IMR-90 (cell line): ENCODE results near the gene GGT6. TPM values are rescaled to one million over a fixed set of nuclear protein-coding genes. Genes with fewer than 3 reads are reported as not detected.

Experiments used
- ATAC-seq: fragments of 200-7000 bp; cut with Tn5 transposase; 2 replicates; pipeline ENCODE4 v1.9.1; 2020; ENCODE audit warnings: low read depth, mild to moderate bottlenecking, moderate library complexity
- BruUV-seq: library from RNA; stranded (reverse); fragments of 400-500 nt; replicated peaks from 2 replicates; lab custom pipeline; 2021; lab: Mats Ljungman, UMichigan
- CTCF ChIA-PET: fragments of 300-600 bp; formaldehyde crosslinking; extraction: SDS; loops from one replicate; lab custom pipeline; 2021; ENCODE audit warnings: antibody characterized with exemption; lab: Yijun Ruan, JAX
- POLR2A ChIA-PET: fragments of 300-600 bp; sonication (Branson Sonifier 250); formaldehyde crosslinking; loops from one replicate; lab custom pipeline; 2022; ENCODE audit warnings: antibody characterized with exemption; ENCODE audit not compliant: unreplicated experiment; lab: Charles Lee
- DNase-seq: peaks from one replicate; pipeline ENCODE4 v3.0.0; 2013
- H2AFZ ChIP-seq: replicated peaks from 2 replicates; pipeline ENCODE3; 2013; ENCODE audit warnings: low read length, mild to moderate bottlenecking; ENCODE audit not compliant: poor library complexity
- H2AK5ac ChIP-seq: 2 replicates; pipeline ENCODE4 v1.6.1; 2013; ENCODE audit warnings: low read depth, low read length, inconsistent platforms
- H2AK9ac ChIP-seq: replicated peaks from 2 replicates; pipeline ENCODE3; 2013; ENCODE audit warnings: mild to moderate bottlenecking, low read depth, low read length, moderate library complexity; ENCODE audit not compliant: poor library complexity
- H2BK120ac ChIP-seq: 2 replicates; pipeline ENCODE4 v1.6.1; 2013; ENCODE audit warnings: low read depth, low read length, inconsistent platforms
- H2BK15ac ChIP-seq: 3 replicates; pipeline ENCODE4 v1.6.1; 2013; ENCODE audit warnings: low read depth, low read length, inconsistent platforms
- H2BK20ac ChIP-seq: 2 replicates; pipeline ENCODE4 v1.6.1; 2013; ENCODE audit warnings: low read depth, mild to moderate bottlenecking, inconsistent platforms, low read length, moderate library complexity
- H2BK5ac ChIP-seq: 2 replicates; pipeline ENCODE4 v1.6.1; 2013; ENCODE audit warnings: mild to moderate bottlenecking, low read depth, low read length, inconsistent platforms; ENCODE audit not compliant: poor library complexity, severe bottlenecking
- H3K14ac ChIP-seq: replicated peaks from 2 replicates; pipeline ENCODE4 v1.6.1; 2013; ENCODE audit warnings: low read depth, low read length, inconsistent platforms
- H3K18ac ChIP-seq: 2 replicates; pipeline ENCODE4 v1.6.1; 2013; ENCODE audit warnings: low read depth, low read length, control low read depth
- H3K23ac ChIP-seq: 2 replicates; pipeline ENCODE4 v1.6.1; 2013; ENCODE audit warnings: low read depth, low read length, inconsistent platforms
- H3K27ac ChIP-seq: 2 replicates; pipeline ENCODE4 v1.5.1; 2013; ENCODE audit warnings: mild to moderate bottlenecking, control low read depth, low read length; ENCODE audit not compliant: insufficient read depth
- H3K27me3 ChIP-seq: 2 replicates; pipeline ENCODE4 v1.6.1; 2013; ENCODE audit warnings: low read length; ENCODE audit not compliant: control insufficient read depth, insufficient read depth
- H3K36me3 ChIP-seq: 2 replicates; pipeline ENCODE4 v1.6.1; 2013; ENCODE audit warnings: low read length, mixed read lengths; ENCODE audit not compliant: control insufficient read depth, insufficient read depth
- H3K4ac ChIP-seq: 2 replicates; pipeline ENCODE4 v1.6.1; 2013; ENCODE audit warnings: low read depth, low read length, inconsistent platforms
- H3K4me1 ChIP-seq: 2 replicates; pipeline ENCODE4 v1.6.1; 2013; ENCODE audit warnings: low read length, mixed read lengths; ENCODE audit not compliant: control insufficient read depth, insufficient read depth
- H3K4me2 ChIP-seq: 2 replicates; pipeline ENCODE4 v1.6.1; 2013; ENCODE audit warnings: low read depth, mild to moderate bottlenecking, control low read depth, low read length, moderate library complexity
- H3K4me3 ChIP-seq: 2 replicates; pipeline ENCODE4 v1.5.1; 2013; ENCODE audit warnings: low read depth, mild to moderate bottlenecking, control low read depth, low read length, moderate library complexity; ENCODE audit not compliant: insufficient read depth
- H3K56ac ChIP-seq: 2 replicates; pipeline ENCODE4 v1.6.1; 2013; ENCODE audit warnings: low read length, inconsistent platforms; ENCODE audit not compliant: insufficient read depth; ENCODE audit errors: extremely low read depth
- H3K79me1 ChIP-seq, 2 experiments: 2 replicates each; pipeline ENCODE4 v1.6.1; 2013; ENCODE audit warnings: low read length in 2 of 2, inconsistent platforms in 1 of 2, low read depth in 1 of 2
- H3K9ac ChIP-seq: 2 replicates; pipeline ENCODE4 v1.6.1; 2013; ENCODE audit warnings: low read depth, low read length, control low read depth
- H3K9me1 ChIP-seq: 2 replicates; pipeline ENCODE4 v1.6.1; 2013; ENCODE audit warnings: low read length, inconsistent platforms; ENCODE audit not compliant: insufficient read depth
- H3K9me3 ChIP-seq: 2 replicates; pipeline ENCODE4 v1.6.1; 2013; ENCODE audit warnings: low read length; ENCODE audit not compliant: control insufficient read depth, insufficient read depth
- H4K20me1 ChIP-seq: 2 replicates; pipeline ENCODE4 v1.6.1; 2013; ENCODE audit warnings: low read length, inconsistent platforms; ENCODE audit not compliant: insufficient read depth
- H4K5ac ChIP-seq: 2 replicates; pipeline ENCODE4 v1.6.1; 2013; ENCODE audit warnings: mild to moderate bottlenecking, low read depth, low read length, control low read depth
- H4K8ac ChIP-seq, 2 experiments: 2 replicates each; pipeline ENCODE4 v1.6.1; 2013; ENCODE audit warnings: low read depth in 2 of 2, low read length in 2 of 2, control low read depth in 1 of 2, inconsistent platforms in 1 of 2
- H4K91ac ChIP-seq: 2 replicates; pipeline ENCODE4 v1.6.1; 2013; ENCODE audit warnings: low read depth, low read length, inconsistent platforms; ENCODE audit not compliant: insufficient read depth
- ELK1 ChIP-seq: fragments of 150-350 bp; IDR thresholded peaks from 2 replicates; pipeline ENCODE4 v1.6.1; 2016; ENCODE audit warnings: low read depth, mild to moderate bottlenecking, low read length, moderate library complexity, borderline replicate concordance
- MAFK ChIP-seq: IDR thresholded peaks from 2 replicates; pipeline ENCODE4 v1.6.1; 2012; ENCODE audit warnings: low read depth, low read length, improper control_type of control experiment
- MAZ ChIP-seq: IDR thresholded peaks from 2 replicates; pipeline ENCODE4 v1.6.1; 2012; ENCODE audit warnings: low read depth, mild to moderate bottlenecking, low read length, improper control_type of control experiment, moderate library complexity, borderline replicate concordance
- MXI1 ChIP-seq: IDR thresholded peaks from 2 replicates; pipeline ENCODE4 v1.6.1; 2012; ENCODE audit warnings: low read depth, mild to moderate bottlenecking, low read length, moderate library complexity, borderline replicate concordance
- POLR2A ChIP-seq: IDR thresholded peaks from 2 replicates; pipeline ENCODE4 v1.6.1; 2012; ENCODE audit warnings: mild to moderate bottlenecking, low read depth, low read length
- RAD21 ChIP-seq: IDR thresholded peaks from 2 replicates; pipeline ENCODE4 v1.6.1; 2012; ENCODE audit warnings: low read length, improper control_type of control experiment
- RFX5 ChIP-seq: IDR thresholded peaks from 2 replicates; pipeline ENCODE4 v1.8.0; 2012; ENCODE audit warnings: low read depth, mild to moderate bottlenecking, low read length, moderate library complexity
- SMC3 ChIP-seq: fragments of 150-350 bp; IDR thresholded peaks from 2 replicates; pipeline ENCODE4 v1.6.1; 2016; ENCODE audit warnings: low read depth, mild to moderate bottlenecking, antibody characterized with exemption, low read length, moderate library complexity
- WGBS, 2 experiments: methylation state at CpG; one replicate each; pipeline versions ENCODE4 v1.1.5 to v1.1.7; 2013; ENCODE audit warnings: missing lambda C conversion rate in 2 of 2; ENCODE audit not compliant: insufficient read length in 1 of 2; ENCODE audit errors: extremely low coverage in 2 of 2; 5-methylcytosine and 5-hydroxymethylcytosine counted together
- dilution Hi-C: fragments of 300-500 bp; cut with HindIII; formaldehyde crosslinking; loops from one replicate; pipeline ENCODE4 v1.14.3; 2018; ENCODE audit warnings: low sequenced_read_pairs; ENCODE audit not compliant: unreplicated experiment
- in situ Hi-C: fragments of 300-500 bp; cut with MboI; formaldehyde crosslinking; loops from 3 replicates; pipeline ENCODE4 v1.14.3; 2019; ENCODE audit warnings: low sequenced_read_pairs, inconsistent platforms, mixed read lengths
- intact Hi-C: fragments of 100-400 bp; cut with micrococcal nuclease; formaldehyde crosslinking; loops from 2 replicates; pipeline ENCODE4 v1.10.0; 2022
- polyA plus RNA-seq, 3 experiments: library from polyadenylated mRNA; depleted of rRNA; stranded (reverse); fragments of >200 nt; gene quantifications; 2 replicates each; pipeline ENCODE4 v1.2.3, GENCODE V29; 2012; ENCODE audit warnings: low replicate concordance in 1 of 3
- total RNA-seq: library from RNA; depleted of rRNA; stranded (reverse); fragments of >200 nt; gene quantifications from 2 replicates; pipeline ENCODE4 v1.2.3, GENCODE V29; 2012
- TF ChIP-seq, protein P1 (sequence below): fragments of 150-350 bp; IDR thresholded peaks from 2 replicates; pipeline ENCODE4 v1.6.1; 2017; ENCODE audit warnings: mild to moderate bottlenecking, antibody characterized with exemption, low read length, low read depth
- TF ChIP-seq, protein P2 (sequence below): conservative IDR thresholded peaks from 2 replicates; pipeline ENCODE4 v1.5.1; 2012; ENCODE audit warnings: mild to moderate bottlenecking, low read depth, low read length, improper control_type of control experiment

The GGT6 gene
- total and polyA plus RNA-seq, 2 of the 4 experiments (the other 2 are of a cell fraction) = not detected

- TF ChIP-seq, protein P1, sequence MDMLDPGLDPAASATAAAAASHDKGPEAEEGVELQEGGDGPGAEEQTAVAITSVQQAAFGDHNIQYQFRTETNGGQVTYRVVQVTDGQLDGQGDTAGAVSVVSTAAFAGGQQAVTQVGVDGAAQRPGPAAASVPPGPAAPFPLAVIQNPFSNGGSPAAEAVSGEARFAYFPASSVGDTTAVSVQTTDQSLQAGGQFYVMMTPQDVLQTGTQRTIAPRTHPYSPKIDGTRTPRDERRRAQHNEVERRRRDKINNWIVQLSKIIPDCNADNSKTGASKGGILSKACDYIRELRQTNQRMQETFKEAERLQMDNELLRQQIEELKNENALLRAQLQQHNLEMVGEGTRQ = no peak
- TF ChIP-seq RFX5 = no peak
These were observed 6.7 kb downstream of the GGT6 start (continued) for GRCh38 chr17:4553669-4554068.

DNA sequence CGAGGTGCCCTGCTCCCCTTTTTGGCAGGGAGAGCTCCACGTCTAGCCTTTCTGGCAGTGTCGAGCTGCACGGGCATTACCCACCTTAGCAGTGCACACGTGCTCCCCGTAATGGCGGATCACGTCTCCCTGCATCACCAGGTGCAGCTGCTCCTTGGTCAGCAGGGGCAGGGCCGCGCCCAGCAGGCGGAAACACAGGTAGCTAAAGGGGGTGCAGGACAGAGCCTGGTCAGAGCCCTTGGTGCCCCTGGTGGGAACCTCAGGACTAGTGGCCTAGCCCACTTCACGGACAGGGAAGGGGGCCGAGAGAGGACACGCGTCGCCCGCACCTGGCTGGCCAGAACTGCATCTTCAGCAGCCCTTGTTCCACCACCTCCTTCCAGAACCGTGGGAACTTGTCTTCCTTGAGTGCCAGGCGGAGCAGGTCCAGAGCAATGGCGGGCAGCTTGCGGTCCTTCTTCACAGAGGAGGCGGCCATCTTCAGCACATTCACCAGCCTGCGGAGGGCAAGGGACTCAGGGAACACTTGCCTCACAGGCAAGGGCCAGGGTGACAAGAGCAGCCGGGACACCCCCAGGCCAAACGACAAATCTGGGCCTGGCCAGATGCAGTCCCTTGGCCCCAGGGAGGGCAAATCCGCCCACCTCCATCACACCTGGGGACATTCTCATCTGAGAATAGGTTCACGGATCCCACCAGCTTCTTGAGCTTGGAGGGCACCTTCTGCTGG is 8.4 kb downstream of the GGT6 start:
- in situ Hi-C loops = loop anchor here (10.0 kb wide), 1 partner anchor 57 kb away; the partner anchor contains the start of gene SPNS2
- Histone ChIP-seq H3K9me1 (peaks cover 6% of the 10 kb centered on the region; the same call in 1 of the 2 replicates), H3K4me2 (no peak overlapping the region), H3K27me3 (no peaks in the 10 kb centered on the region), H3K14ac (no peak overlapping the region), H3K9me3 (no peaks in the 10 kb centered on the region), H3K4me1 (peaks cover 10% of the 10 kb centered on the region), H4K8ac (no peak overlapping the region), H2AFZ (no peak overlapping the region), H3K27ac (no peak overlapping the region), H2AK9ac (no peak overlapping the region), H2BK120ac (no peak overlapping the region), H4K5ac (no peak overlapping the region), H3K79me1 (peaks cover 9 to 36% of the 10 kb centered on the region in 2 experiments), H4K91ac (no peak overlapping the region), H3K4ac (no peak overlapping the region), H3K4me3 (no peak overlapping the region), H3K18ac (no peak overlapping the region), H3K56ac (no peak overlapping the region), H3K23ac (no peak overlapping the region), H2AK5ac (no peak overlapping the region), H4K20me1 (0 out of 2 replicates have a peak, but pooled peaks cover 3% of the 10 kb centered on the region), H2BK15ac (no peak overlapping the region), H2BK5ac (no peak overlapping the region), H3K9ac (no peak overlapping the region), H2BK20ac (no peak overlapping the region), H3K36me3 (peaks cover 51% of the 10 kb centered on the region)
- ChIA-PET POLR2A (no interaction called here), CTCF (interaction anchor here (0.9 kb wide), 1 partner anchor 17 kb away, joined by 12 read pairs; no protein-coding TSS in a partner anchor)
- ATAC-seq = no peak
- no TSS peak for BruUV-seq
- 94% methylated on average over 9 of the region's 27 CpGs; no CpG with 5 or more reads in 1 of the 2 experiments for WGBS, 2 experiments
- DNase-seq = no peak
- TF ChIP-seq POLR2A = no peak
- TF ChIP-seq, protein P2, sequence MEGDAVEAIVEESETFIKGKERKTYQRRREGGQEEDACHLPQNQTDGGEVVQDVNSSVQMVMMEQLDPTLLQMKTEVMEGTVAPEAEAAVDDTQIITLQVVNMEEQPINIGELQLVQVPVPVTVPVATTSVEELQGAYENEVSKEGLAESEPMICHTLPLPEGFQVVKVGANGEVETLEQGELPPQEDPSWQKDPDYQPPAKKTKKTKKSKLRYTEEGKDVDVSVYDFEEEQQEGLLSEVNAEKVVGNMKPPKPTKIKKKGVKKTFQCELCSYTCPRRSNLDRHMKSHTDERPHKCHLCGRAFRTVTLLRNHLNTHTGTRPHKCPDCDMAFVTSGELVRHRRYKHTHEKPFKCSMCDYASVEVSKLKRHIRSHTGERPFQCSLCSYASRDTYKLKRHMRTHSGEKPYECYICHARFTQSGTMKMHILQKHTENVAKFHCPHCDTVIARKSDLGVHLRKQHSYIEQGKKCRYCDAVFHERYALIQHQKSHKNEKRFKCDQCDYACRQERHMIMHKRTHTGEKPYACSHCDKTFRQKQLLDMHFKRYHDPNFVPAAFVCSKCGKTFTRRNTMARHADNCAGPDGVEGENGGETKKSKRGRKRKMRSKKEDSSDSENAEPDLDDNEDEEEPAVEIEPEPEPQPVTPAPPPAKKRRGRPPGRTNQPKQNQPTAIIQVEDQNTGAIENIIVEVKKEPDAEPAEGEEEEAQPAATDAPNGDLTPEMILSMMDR = no peak
- TF ChIP-seq RAD21 = no peak
- no peak for TF ChIP-seq SMC3
- TF ChIP-seq MXI1 = no peak
- TF ChIP-seq ELK1 = no peak
- no peak for TF ChIP-seq MAFK
- no peak for TF ChIP-seq MAZ
- intact Hi-C loops = no loop called here
- dilution Hi-C loops = no loop called here
